Retinal pigment epithelial cell (primary cell): ENCODE measurements around the gene KCNE1.

Experiments used
- DNase-seq: peaks from one replicate; pipeline ENCODE4 v3.0.0-alpha.2; 2010; ENCODE audit warnings: low read depth
- H3K4me3 ChIP-seq: 2 replicates; pipeline ENCODE4 v1.5.1; 2011; ENCODE audit warnings: mild to moderate bottlenecking, low read length, control low read depth, moderate library complexity
- TF ChIP-seq, protein P1 (sequence below): conservative IDR thresholded peaks from 2 replicates; pipeline ENCODE4 v1.5.1; 2011; ENCODE audit warnings: low read depth, low read length, control low read depth, inconsistent platforms

KCNE1 gene

DNA sequence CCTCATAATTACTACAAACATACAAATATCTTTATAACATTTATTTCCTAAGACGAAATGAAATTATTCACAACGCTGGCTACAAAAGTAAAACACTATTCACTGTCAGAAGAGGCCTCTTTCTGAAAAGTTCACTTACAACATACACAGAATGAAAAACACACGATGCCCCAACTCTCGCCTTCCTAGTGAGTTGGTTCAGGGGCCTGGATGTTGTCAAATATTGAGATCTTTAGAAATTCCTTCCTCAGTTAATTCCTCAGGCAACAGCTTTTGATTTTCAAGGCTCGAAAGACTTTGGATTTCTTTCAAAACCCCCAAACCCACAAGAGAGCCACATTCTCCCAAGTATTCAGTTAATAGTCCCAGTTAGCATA, 14.2 kb upstream of the KCNE1 start:
- H3K4me3 ChIP-seq = peak overlapping the region; percentile 45
- DNase-seq = no peak
- TF ChIP-seq, protein P1, sequence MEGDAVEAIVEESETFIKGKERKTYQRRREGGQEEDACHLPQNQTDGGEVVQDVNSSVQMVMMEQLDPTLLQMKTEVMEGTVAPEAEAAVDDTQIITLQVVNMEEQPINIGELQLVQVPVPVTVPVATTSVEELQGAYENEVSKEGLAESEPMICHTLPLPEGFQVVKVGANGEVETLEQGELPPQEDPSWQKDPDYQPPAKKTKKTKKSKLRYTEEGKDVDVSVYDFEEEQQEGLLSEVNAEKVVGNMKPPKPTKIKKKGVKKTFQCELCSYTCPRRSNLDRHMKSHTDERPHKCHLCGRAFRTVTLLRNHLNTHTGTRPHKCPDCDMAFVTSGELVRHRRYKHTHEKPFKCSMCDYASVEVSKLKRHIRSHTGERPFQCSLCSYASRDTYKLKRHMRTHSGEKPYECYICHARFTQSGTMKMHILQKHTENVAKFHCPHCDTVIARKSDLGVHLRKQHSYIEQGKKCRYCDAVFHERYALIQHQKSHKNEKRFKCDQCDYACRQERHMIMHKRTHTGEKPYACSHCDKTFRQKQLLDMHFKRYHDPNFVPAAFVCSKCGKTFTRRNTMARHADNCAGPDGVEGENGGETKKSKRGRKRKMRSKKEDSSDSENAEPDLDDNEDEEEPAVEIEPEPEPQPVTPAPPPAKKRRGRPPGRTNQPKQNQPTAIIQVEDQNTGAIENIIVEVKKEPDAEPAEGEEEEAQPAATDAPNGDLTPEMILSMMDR = no peak

DNA sequence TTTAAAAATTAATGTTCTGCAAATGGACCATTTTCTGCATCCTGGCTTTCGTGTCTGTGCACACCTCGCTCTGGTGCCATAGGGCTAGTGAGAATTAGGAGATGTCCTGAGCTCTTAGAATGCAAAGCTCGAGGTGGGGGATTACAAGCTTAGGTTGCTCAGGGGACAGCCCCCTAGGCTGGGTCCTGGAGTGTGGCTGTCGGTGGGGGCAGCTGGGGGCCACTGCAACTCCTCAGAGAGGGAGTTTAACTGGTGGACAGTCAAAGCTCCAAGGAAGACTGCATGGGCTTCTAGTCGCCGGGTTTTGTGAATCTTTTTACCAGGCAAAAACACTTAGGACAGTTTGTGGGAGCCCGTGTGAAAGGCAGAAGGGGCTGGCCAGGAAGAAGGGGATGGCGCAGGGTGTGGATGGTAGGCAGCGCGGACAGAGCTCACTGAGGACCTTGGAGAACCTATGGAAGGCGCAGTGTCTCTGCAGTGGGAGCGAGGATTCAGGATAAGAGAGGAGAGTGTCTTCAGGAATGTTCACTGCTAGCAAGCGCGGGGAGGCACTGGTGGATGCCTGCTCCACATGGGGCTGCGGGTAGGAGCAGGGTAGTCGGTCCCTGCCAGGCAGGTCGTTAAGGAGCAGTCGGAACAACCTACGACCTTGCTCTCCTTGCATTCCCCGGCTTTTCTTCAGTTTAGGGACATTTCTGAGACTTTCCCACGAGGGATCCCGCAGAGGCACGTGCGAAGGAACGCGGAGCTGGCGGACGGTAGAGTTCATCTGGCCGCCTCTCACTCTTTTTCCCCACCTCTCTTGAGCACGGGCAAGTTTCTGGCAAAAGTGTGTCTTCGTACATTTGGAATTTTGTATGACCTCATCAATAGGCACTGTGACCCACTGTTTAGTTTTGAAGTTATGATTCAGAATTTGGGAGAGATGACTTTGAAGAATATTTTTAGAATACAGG, 12.9 kb upstream of the KCNE1 start:
- TF ChIP-seq, protein P1 = no peak
- peak overlapping the region; percentile 45 for H3K4me3 ChIP-seq
- no peak for DNase-seq

GRCh38 chr21:34523019-34523555, 11.1 kb upstream of the KCNE1 start:
- H3K4me3 ChIP-seq = no peak overlapping the region
- no peak for DNase-seq
- TF ChIP-seq, protein P1 = no peak

GRCh38 chr21:34522284-34522683, 10.3 kb upstream of the KCNE1 start:
- H3K4me3 ChIP-seq = no peak overlapping the region
- TF ChIP-seq, protein P1 = no peak

GRCh38 chr21:34521561-34521960, 9.6 kb upstream of the KCNE1 start:
- TF ChIP-seq, protein P1 = no peak
- no peak overlapping the region for H3K4me3 ChIP-seq
- no peak for DNase-seq

More at GRCh38 chr21:34522284-34522683, 10.3 kb upstream of the KCNE1 start:
- DNase-seq = no peak

GRCh38 chr21:34520764-34521508, 8.9 kb upstream of the KCNE1 start:
- DNase-seq = no peak
- TF ChIP-seq, protein P1 = no peak
- H3K4me3 ChIP-seq = no peak overlapping the region
